MM.1S (cell line): ENCODE results near the gene KDM6A.

Source experiments
- DNase-seq: peaks from one replicate; pipeline ENCODE4 v3.0.0-alpha.2; 2015
- H2AFZ ChIP-seq: fragments of 300-600 bp; sonication (generic); 2 replicates; pipeline ENCODE4 v1.6.0; 2016; ENCODE audit warnings: antibody characterized with exemption, low read length
- H3F3A ChIP-seq: fragments of 300-600 bp; sonication (generic); 2 replicates; pipeline ENCODE4 v1.6.1; 2016; ENCODE audit warnings: mild to moderate bottlenecking, antibody characterized with exemption, low read length, moderate library complexity, mixed read lengths; ENCODE audit not compliant: insufficient read depth
- H3K27ac ChIP-seq: fragments of 300-600 bp; sonication (generic); 2 replicates; pipeline ENCODE4 v1.5.1; 2016; ENCODE audit warnings: mild to moderate bottlenecking, low read length
- H3K27me3 ChIP-seq: fragments of 300-600 bp; sonication (generic); replicated peaks from 2 replicates; pipeline ENCODE4 v1.6.0; 2016; ENCODE audit warnings: low read length; ENCODE audit not compliant: insufficient read depth
- H3K36me3 ChIP-seq: fragments of 300-600 bp; sonication (generic); replicated peaks from 2 replicates; pipeline ENCODE4 v1.6.1; 2016; ENCODE audit warnings: mild to moderate bottlenecking, low read length, mixed read lengths; ENCODE audit not compliant: insufficient read depth
- H3K4me1 ChIP-seq: fragments of 300-600 bp; sonication (generic); 2 replicates; pipeline ENCODE4 v1.6.1; 2016; ENCODE audit warnings: low read length, mixed read lengths
- H3K4me2 ChIP-seq: fragments of 300-600 bp; sonication (generic); 2 replicates; pipeline ENCODE4 v1.6.0; 2016; ENCODE audit warnings: low read depth, low read length
- H3K4me3 ChIP-seq: fragments of 300-600 bp; sonication (generic); 2 replicates; pipeline ENCODE4 v1.5.1; 2016; ENCODE audit warnings: low read length, mixed read lengths
- H3K79me2 ChIP-seq: fragments of 300-600 bp; sonication (generic); 2 replicates; pipeline ENCODE4 v1.6.1; 2016; ENCODE audit warnings: mixed run types, low read length, mixed read lengths
- H3K9ac ChIP-seq: fragments of 300-600 bp; sonication (generic); 2 replicates; pipeline ENCODE4 v1.6.1; 2016; ENCODE audit warnings: low read length, mixed read lengths
- H3K9me2 ChIP-seq: fragments of 300-600 bp; sonication (generic); replicated peaks from 2 replicates; pipeline ENCODE4 v1.6.1; 2016; ENCODE audit warnings: mild to moderate bottlenecking, low read length, mixed read lengths; ENCODE audit not compliant: insufficient read depth
- H3K9me3 ChIP-seq: fragments of 300-600 bp; sonication (generic); replicated peaks from 2 replicates; pipeline ENCODE4 v1.6.1; 2016; ENCODE audit warnings: mild to moderate bottlenecking, low read length, mixed read lengths; ENCODE audit not compliant: insufficient read depth
- H4K20me1 ChIP-seq: fragments of 300-600 bp; sonication (generic); 2 replicates; pipeline ENCODE4 v1.6.1; 2016; ENCODE audit warnings: mild to moderate bottlenecking, low read length, moderate library complexity, mixed read lengths; ENCODE audit not compliant: insufficient read depth
- CTCF ChIP-seq: fragments of 300-600 bp; sonication (generic); IDR thresholded peaks from 2 replicates; pipeline ENCODE4 v1.5.1; 2016; ENCODE audit warnings: antibody characterized with exemption, low read length, mixed read lengths
- EZH2 ChIP-seq: fragments of 300-600 bp; sonication (generic); optimal IDR thresholded peaks from 2 replicates; pipeline ENCODE3; 2017; ENCODE audit warnings: low read depth, mild to moderate bottlenecking, antibody characterized with exemption, low read length, mixed read lengths
- EZH2phosphoT487 ChIP-seq: fragments of 300-600 bp; sonication (generic); IDR thresholded peaks from 2 replicates; pipeline ENCODE4 v1.6.1; 2018; ENCODE audit warnings: antibody characterized with exemption, low read length

Gene KDM6A

GRCh38 chrX:44918722-44919121 lies 45.7 kb downstream of the KDM6A start:
- Histone ChIP-seq H3K9me3 (no peaks in the 10 kb centered on the region), H3K79me2 (peaks cover 95% of the 10 kb centered on the region), H3K36me3 (no peaks in the 10 kb centered on the region), H3K4me1 (0 out of 2 replicates have a peak, but pooled peaks cover 3% of the 10 kb centered on the region), H3F3A (no peaks in the 10 kb centered on the region), H3K27me3 (no peaks in the 10 kb centered on the region), H3K9me2 (no peaks in the 10 kb centered on the region), H2AFZ (no peak overlapping the region), H3K27ac (no peak overlapping the region), H4K20me1 (no peaks in the 10 kb centered on the region; the same call in 1 of the 2 replicates), H3K4me3 (no peak overlapping the region), H3K9ac (no peak overlapping the region), H3K4me2 (no peak overlapping the region)
- no peak for DNase-seq
- no peak for TF ChIP-seq CTCF

GRCh38 chrX:44922980-44923379 lies 50.0 kb downstream of the KDM6A start:
- TF ChIP-seq EZH2, result no peak
- TF ChIP-seq EZH2phosphoT487, result no peak
- TF ChIP-seq CTCF, result no peak
- Histone ChIP-seq H2AFZ (no peak overlapping the region), H3K27me3 (no peaks in the 10 kb centered on the region), H3K9me3 (no peaks in the 10 kb centered on the region), H3K27ac (no peak overlapping the region), H3K36me3 (no peaks in the 10 kb centered on the region), H4K20me1 (no peaks in the 10 kb centered on the region), H3K4me3 (no peak overlapping the region), H3K4me1 (no peaks in the 10 kb centered on the region), H3K9ac (no peak overlapping the region), H3K4me2 (no peak overlapping the region), H3K79me2 (peaks cover 96% of the 10 kb centered on the region), H3K9me2 (no peaks in the 10 kb centered on the region), H3F3A (no peaks in the 10 kb centered on the region)
- no peak for DNase-seq

GRCh38 chrX:44927398-44927797 lies 54.4 kb downstream of the KDM6A start:
- Histone ChIP-seq H3K36me3 (no peaks in the 10 kb centered on the region), H3K27ac (no peak overlapping the region), H3K79me2 (peaks cover 100% of the 10 kb centered on the region), H4K20me1 (no peaks in the 10 kb centered on the region), H3K9me2 (no peaks in the 10 kb centered on the region), H3K9ac (no peak overlapping the region), H3K27me3 (no peaks in the 10 kb centered on the region), H3K4me2 (no peak overlapping the region), H3K4me1 (no peaks in the 10 kb centered on the region), H3F3A (no peaks in the 10 kb centered on the region), H3K4me3 (no peak overlapping the region), H2AFZ (no peak overlapping the region), H3K9me3 (no peaks in the 10 kb centered on the region)
- no peak for DNase-seq
- TF ChIP-seq EZH2 (no peak), EZH2phosphoT487 (no peak), CTCF (no peak)
